Hepatocyte (in vitro differentiated cells): ENCODE results near the gene OR10A3.

Experiments
- CTCF ChIP-seq: fragments of 200-600 bp; sonication (generic); IDR thresholded peaks from 2 replicates; pipeline ENCODE4 v1.5.1; 2016; ENCODE audit warnings: antibody characterized with exemption, mild to moderate bottlenecking; ENCODE audit not compliant: poor library complexity
- EZH2 ChIP-seq: fragments of 200-600 bp; sonication (generic); IDR thresholded peaks from 2 replicates; pipeline ENCODE4 v1.6.1; 2016; ENCODE audit warnings: antibody characterized with exemption, mild to moderate bottlenecking, borderline replicate concordance

- TF ChIP-seq EZH2 (no peak), CTCF (no peak)
Observed at GRCh38 chr11:7893796-7894195, 47.7 kb downstream of the OR10A3 start.
